GM10266 (cell line): ENCODE results near the gene CFAP58.

Experiments
- DNase-seq: peaks from one replicate; pipeline ENCODE4 v3.0.0; 2012; ENCODE audit errors: extremely low spot score
- CTCF ChIP-seq: IDR thresholded peaks from 2 replicates; pipeline ENCODE4 v1.5.1; 2012; ENCODE audit warnings: mild to moderate bottlenecking, low read depth; ENCODE audit not compliant: control insufficient read depth, insufficient read depth; ENCODE audit errors: missing control alignments

The CFAP58 gene

GRCh38 chr10:104403636-104404035, 50.0 kb downstream of the CFAP58 start:
- no peak for DNase-seq
- no peak for TF ChIP-seq CTCF

GRCh38 chr10:104406715-104407650, 53.4 kb downstream of the CFAP58 start:
- DNase-seq, result no peak
- TF ChIP-seq CTCF, result peak; percentile 39

- DNase-seq, result no peak
- no peak for TF ChIP-seq CTCF
These were observed 59.9 kb downstream of the CFAP58 start for GRCh38 chr10:104413528-104413927.

GRCh38 chr10:104415526-104416165, 62.0 kb downstream of the CFAP58 start:
- no peak for DNase-seq
- no peak for TF ChIP-seq CTCF

GRCh38 chr10:104416851-104417250, 63.2 kb downstream of the CFAP58 start:
- TF ChIP-seq CTCF, result no peak
- DNase-seq, result no peak

- TF ChIP-seq CTCF, result no peak
- no peak for DNase-seq
These were observed 64.1 kb downstream of the CFAP58 start for GRCh38 chr10:104417637-104418292.
